ENCODE data around the gene HOXB5. TPM values are rescaled to one million over a fixed set of nuclear protein-coding genes. Genes with fewer than 3 reads are reported as not detected.
A peak's percentile ranks its signal among the peaks of the same experiment; 100 is the strongest.

Gene HOXB5
- total RNA-seq, result 28.6 to 32.4 TPM (median 31.1 TPM) in 3 replicates

DNA sequence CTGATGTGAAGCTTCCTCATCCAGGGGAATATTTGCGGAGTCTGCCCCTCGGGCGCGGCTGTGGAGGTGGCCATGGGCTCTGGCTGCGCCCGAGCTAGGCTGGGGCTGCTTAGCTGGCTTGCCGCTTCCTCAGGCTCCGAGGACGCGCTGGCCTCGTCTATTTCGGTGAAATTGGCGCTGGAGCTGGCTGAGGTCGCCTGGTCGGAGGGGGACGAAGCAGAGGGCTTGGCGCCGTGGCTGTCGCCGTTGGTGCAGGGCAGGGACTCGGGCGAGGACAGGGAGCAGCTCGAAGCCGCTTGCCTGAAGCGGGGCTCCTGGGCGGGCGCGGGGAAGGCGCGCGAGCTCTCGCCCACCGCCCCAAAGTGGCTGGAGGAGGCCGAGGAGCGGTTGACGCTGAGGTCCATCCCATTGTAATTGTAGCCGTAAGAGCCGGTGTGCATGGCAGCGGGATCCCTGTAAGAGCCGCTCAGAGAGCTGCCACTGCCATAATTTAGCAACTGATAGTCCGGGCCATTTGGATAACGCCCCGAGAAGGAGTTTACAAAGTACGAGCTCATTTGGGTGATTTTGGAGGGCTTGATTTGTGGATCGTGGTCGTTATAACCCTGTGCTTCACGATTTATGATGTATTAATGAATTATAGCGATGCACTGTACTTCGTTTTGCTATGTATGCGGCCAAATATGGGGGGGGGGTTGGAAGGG is at the start of gene HOXB5:
Gene HOXB5, minus strand, starts transcription at position 654 of the 704 bp plus-strand sequence. Its CDS starts 97 bp downstream, at position 557.
- H3K4me1 Mint-ChIP-seq, result peaks cover 49% of the 10 kb centered on the region
- TF ChIP-seq, protein P1, sequence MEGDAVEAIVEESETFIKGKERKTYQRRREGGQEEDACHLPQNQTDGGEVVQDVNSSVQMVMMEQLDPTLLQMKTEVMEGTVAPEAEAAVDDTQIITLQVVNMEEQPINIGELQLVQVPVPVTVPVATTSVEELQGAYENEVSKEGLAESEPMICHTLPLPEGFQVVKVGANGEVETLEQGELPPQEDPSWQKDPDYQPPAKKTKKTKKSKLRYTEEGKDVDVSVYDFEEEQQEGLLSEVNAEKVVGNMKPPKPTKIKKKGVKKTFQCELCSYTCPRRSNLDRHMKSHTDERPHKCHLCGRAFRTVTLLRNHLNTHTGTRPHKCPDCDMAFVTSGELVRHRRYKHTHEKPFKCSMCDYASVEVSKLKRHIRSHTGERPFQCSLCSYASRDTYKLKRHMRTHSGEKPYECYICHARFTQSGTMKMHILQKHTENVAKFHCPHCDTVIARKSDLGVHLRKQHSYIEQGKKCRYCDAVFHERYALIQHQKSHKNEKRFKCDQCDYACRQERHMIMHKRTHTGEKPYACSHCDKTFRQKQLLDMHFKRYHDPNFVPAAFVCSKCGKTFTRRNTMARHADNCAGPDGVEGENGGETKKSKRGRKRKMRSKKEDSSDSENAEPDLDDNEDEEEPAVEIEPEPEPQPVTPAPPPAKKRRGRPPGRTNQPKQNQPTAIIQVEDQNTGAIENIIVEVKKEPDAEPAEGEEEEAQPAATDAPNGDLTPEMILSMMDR (IDR thresholded peaks at IDR 0.05; ENCODE audit: unreplicated experiment), result no peak
- no peaks in the 10 kb centered on the region for H3K27me3 Mint-ChIP-seq (ENCODE audit: low read depth)
- H3K27ac Mint-ChIP-seq, result peak within 1 kb of the TSS; percentile 100
- H3K9me3 Mint-ChIP-seq, result no peaks in the 10 kb centered on the region
- peak in 1 of 2 experiments; percentile 67 for DNase-seq (ENCODE audit: low spot score in 2 of 2, unreplicated experiment in 2 of 2)
- H3K4me3 Mint-ChIP-seq, result peak within 1 kb of the TSS; percentile 90
- H3K36me3 Mint-ChIP-seq, result peaks cover 22% of the 10 kb centered on the region

DNA sequence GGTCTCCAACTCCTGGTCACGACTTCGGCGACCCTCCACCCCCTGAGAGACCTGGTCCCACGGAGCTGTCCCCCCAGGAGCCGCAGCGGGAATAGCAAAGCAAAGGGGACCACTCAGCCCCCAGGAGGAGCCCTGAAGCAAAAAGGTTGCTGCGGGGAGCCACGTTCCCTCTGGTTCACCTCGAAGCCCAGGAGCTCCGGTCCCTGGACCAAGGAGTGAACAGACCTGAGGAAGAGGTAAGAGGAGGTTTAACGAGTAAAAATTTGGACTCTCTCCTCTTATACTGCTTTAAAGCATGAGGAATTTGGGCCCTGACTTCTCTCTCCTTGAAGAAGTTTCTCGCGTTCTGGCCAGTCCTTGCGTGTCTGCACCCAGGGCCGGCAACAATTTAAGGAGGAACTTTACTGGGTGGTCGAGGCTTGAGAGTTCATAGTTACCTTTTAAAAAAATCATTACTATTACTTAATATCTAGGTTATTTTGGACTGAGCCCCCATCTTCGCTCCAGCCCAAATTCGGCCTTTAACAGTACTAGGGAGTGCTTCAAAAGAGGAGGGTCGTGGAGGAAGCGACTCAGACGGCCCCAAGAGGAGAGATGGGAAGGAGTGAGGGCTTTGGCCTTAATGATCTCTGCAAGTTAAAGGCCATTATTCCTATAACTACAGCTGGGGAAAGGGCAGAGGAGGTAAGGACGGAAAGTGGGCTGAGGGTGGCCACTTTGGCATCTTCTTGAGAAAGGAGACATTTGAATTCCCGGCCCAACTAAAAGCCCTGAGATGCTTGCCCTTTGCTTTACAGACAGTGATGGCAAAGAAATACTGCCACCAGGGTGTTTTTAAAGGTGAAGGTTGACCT is 49.5 kb upstream of the HOXB5 start:
- no peak for DNase-seq (ENCODE audit: low spot score in 2 of 2, unreplicated experiment in 2 of 2)
- Mint-ChIP-seq H3K36me3 (no peaks in the 10 kb centered on the region), H3K27ac (peak overlapping the region; percentile 69), H3K27me3 (ENCODE audit: low read depth) (peaks cover 94% of the 10 kb centered on the region), H3K9me3 (no peaks in the 10 kb centered on the region), H3K4me3 (peak overlapping the region; percentile 85), H3K4me1 (peaks cover 51% of the 10 kb centered on the region)
- TF ChIP-seq, protein P1 (IDR thresholded peaks at IDR 0.05; ENCODE audit: unreplicated experiment), result no peak

DNA sequence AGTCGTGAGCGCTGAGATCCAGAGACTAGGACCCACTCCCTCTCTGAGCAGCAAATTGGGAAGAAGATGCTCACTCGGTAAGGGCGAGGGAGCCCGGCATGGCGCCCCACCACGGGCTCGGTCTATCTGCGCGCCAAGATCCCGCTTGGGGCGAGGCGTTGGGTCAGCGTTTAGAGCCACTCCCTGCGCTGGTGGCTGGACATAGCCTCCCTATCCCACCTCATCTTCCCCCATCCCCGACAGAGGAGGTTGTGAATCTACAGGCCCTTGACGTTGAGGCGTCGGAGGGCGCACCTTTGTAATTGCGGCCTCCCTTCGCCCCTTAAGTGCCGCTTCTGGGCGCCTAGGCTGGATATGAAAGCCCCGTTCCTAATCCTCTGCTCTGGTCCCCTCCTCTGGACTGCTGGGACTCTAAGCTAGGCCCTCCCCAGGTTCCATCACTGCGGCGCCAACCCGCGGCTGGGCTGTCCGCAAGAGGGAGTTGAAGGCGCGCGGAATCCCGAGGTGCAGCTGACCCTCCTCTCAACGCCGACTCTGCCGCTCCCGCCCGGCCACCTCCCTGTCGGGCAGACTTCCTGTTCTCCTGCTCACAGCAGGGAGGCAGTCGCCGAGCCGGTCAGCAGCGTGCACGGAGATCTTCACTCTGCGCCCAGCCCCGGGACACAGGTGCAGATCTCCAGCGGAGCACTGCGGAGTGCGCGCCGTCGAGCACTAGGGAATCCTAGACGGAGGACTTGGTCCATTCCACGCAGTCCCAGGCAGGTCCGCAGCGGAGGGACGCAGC is 48.7 kb upstream of the HOXB5 start:
- Mint-ChIP-seq H3K27me3 (ENCODE audit: low read depth) (peaks cover 95% of the 10 kb centered on the region), H3K9me3 (no peaks in the 10 kb centered on the region), H3K27ac (peak overlapping the region; percentile 57), H3K36me3 (no peaks in the 10 kb centered on the region), H3K4me1 (peaks cover 56% of the 10 kb centered on the region), H3K4me3 (peak overlapping the region; percentile 85)
- no peak for DNase-seq (ENCODE audit: low spot score in 2 of 2, unreplicated experiment in 2 of 2)
- TF ChIP-seq, protein P1 (IDR thresholded peaks at IDR 0.05; ENCODE audit: unreplicated experiment), result no peak

DNA sequence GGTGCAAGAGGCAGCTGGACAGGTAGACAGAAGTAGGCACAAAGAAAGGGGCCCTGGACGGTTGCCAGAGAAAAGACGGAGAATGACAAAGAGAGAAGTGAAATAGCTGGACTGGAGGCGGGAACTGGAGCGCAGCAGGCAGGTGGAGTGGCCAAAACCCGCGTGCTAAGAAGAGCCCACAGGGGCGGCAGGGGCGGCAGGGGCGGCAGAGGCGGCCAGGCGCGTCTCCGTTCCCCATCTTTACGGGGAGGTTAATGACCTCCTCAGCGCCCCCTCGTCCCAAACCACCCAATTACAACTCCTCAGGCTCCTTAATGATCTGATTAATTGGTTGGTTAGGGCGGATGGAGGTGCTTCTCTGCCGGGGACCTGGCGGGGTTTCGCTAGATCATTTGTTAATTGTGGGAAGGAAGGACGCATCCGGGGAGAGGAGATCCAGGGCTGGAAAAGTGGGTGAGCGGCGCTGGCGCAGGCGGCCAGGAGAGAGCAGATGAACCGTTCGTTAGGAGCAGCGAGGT is 48.0 kb upstream of the HOXB5 start:
- TF ChIP-seq, protein P1 (IDR thresholded peaks at IDR 0.05; ENCODE audit: unreplicated experiment), result no peak
- Mint-ChIP-seq H3K9me3 (no peaks in the 10 kb centered on the region), H3K4me1 (peaks cover 60% of the 10 kb centered on the region), H3K4me3 (peak overlapping the region; percentile 15), H3K27me3 (ENCODE audit: low read depth) (peaks cover 98% of the 10 kb centered on the region), H3K36me3 (no peaks in the 10 kb centered on the region), H3K27ac (peak overlapping the region; percentile 66)
- DNase-seq (ENCODE audit: low spot score in 2 of 2, unreplicated experiment in 2 of 2), result no peak

DNA sequence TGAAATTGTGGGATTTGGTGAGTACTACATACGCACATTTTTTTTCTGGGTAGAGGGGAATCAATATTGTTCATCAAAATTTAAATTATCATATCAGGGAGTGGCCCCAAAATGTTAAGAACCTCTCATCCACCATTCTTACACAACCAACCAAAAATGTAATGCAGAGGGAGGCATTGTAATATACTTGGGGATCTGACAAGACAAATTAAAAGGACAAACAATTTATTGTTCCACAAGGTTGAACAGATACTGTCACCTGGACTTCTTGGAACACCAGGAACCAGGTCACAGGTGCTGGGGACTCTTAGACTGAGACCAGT is 47.2 kb upstream of the HOXB5 start:
- peaks cover 98% of the 10 kb centered on the region for H3K27me3 Mint-ChIP-seq (ENCODE audit: low read depth)
- no peak overlapping the region for H3K27ac Mint-ChIP-seq
- no peaks in the 10 kb centered on the region for H3K9me3 Mint-ChIP-seq
- no peaks in the 10 kb centered on the region for H3K36me3 Mint-ChIP-seq
- no peak overlapping the region for H3K4me3 Mint-ChIP-seq
- TF ChIP-seq, protein P1 (IDR thresholded peaks at IDR 0.05; ENCODE audit: unreplicated experiment), result no peak
- no peak for DNase-seq (ENCODE audit: low spot score in 2 of 2, unreplicated experiment in 2 of 2)
- peaks cover 62% of the 10 kb centered on the region for H3K4me1 Mint-ChIP-seq

All from mesothelial cell of epicardium (in vitro differentiated cells).